Memory B cell (primary cell): ENCODE results near the gene CTDSP2.

Experiments
- ATAC-seq: fragments of 150-1000 bp; cut with Tn5 transposase; 2 replicates; pipeline ENCODE4 v1.10.0; 2021; ENCODE audit warnings: low read depth, mild to moderate bottlenecking, moderate library complexity
- DNase-seq, 2 donors: peaks; one replicate each; pipeline ENCODE4 v3.0.0; 2022; ENCODE audit warnings: low spot score in 2 of 2
- H3K27ac Mint-ChIP-seq: one replicate; pipeline ENCODE4 v1.8.0; 2022; ENCODE audit warnings: mild to moderate bottlenecking, moderate library complexity, mixed read lengths
- H3K27me3 Mint-ChIP-seq: one replicate; pipeline ENCODE4 v1.8.0; 2022; ENCODE audit warnings: mixed read lengths
- H3K36me3 Mint-ChIP-seq: one replicate; pipeline ENCODE4 v1.8.0; 2022; ENCODE audit warnings: mild to moderate bottlenecking, mixed read lengths
- H3K4me1 Mint-ChIP-seq: one replicate; pipeline ENCODE4 v1.8.0; 2022; ENCODE audit warnings: mixed read lengths
- H3K4me3 Mint-ChIP-seq: one replicate; pipeline ENCODE4 v1.8.0; 2022; ENCODE audit warnings: mild to moderate bottlenecking, moderate library complexity, mixed read lengths
- H3K9me3 Mint-ChIP-seq: one replicate; pipeline ENCODE4 v1.8.0; 2022; ENCODE audit warnings: mixed read lengths

CTDSP2 gene

DNA sequence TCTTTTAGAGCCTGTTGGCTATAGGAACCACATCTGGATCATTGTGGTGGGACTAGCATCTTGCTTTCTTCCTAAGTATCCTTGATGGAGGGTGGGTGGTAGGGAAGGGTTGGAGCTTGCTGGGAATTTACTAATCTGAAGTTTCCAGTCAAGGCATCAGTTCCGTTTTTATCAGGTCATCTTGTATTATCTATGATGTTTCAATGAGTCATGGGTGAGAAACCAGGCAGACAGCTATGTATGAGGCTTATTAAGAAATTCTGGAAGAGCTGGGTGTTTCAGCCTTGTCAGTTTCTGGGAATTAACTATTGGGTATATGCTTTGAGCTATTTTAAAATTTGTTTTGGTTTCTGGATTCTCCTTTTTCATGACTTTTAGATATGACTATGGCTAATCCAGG is 52.6 kb downstream of the CTDSP2 start:
- H3K9me3 Mint-ChIP-seq, result no peaks in the 10 kb centered on the region
- H3K27ac Mint-ChIP-seq, result no peak overlapping the region
- peaks cover 22% of the 10 kb centered on the region for H3K36me3 Mint-ChIP-seq
- no peaks in the 10 kb centered on the region for H3K4me1 Mint-ChIP-seq
- ATAC-seq (no peak), DNase-seq (no peak)
- no peaks in the 10 kb centered on the region for H3K27me3 Mint-ChIP-seq
- no peak overlapping the region for H3K4me3 Mint-ChIP-seq

DNA sequence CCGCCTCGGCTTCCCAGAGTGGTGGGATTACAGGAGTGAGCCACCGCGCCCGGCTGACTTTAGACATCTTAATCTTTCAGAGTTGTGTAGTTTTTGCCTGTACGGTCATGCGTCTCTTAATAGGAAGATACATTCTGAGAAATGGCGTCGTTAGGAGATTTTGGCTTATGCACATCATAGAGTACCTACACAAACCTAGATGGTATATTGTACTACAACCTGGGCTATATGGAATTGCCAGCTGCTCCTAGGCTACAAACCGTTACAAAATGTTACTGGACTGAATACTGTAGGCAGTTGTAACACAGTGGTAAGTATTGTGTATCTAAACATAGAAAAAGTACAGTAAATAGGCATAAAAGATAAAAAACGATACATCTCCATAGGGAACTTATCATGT is 62.7 kb downstream of the CTDSP2 start:
- Mint-ChIP-seq H3K36me3 (peaks cover 7% of the 10 kb centered on the region), H3K4me3 (peak overlapping the region; percentile 73), H3K4me1 (peaks cover 20% of the 10 kb centered on the region), H3K9me3 (no peaks in the 10 kb centered on the region), H3K27me3 (no peaks in the 10 kb centered on the region), H3K27ac (no peak overlapping the region)
- ATAC-seq (no peak), DNase-seq (no peak)

DNA sequence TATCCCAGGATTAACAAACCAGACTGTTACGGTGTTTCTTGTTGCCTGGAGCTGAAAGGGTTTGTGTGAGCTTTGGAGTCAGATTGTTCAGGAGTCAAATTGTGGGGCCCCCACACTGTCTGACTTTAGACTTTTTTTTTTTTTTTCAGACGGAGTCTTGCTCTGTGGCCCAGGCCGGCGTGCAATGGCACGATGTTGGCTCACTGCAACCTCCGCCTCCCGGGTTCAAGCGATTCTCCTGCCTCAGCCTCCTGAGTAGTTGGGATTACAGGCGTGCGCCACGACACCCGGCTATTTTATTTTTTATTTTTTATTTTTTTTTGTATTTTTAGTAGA is 63.1 kb downstream of the CTDSP2 start:
- Mint-ChIP-seq H3K4me1 (peaks cover 20% of the 10 kb centered on the region), H3K36me3 (peaks cover 7% of the 10 kb centered on the region), H3K27ac (peak overlapping the region; percentile 95), H3K9me3 (no peaks in the 10 kb centered on the region), H3K27me3 (no peaks in the 10 kb centered on the region), H3K4me3 (peak overlapping the region; percentile 99)
- DNase-seq, result no peak
- ATAC-seq, result no peak

DNA sequence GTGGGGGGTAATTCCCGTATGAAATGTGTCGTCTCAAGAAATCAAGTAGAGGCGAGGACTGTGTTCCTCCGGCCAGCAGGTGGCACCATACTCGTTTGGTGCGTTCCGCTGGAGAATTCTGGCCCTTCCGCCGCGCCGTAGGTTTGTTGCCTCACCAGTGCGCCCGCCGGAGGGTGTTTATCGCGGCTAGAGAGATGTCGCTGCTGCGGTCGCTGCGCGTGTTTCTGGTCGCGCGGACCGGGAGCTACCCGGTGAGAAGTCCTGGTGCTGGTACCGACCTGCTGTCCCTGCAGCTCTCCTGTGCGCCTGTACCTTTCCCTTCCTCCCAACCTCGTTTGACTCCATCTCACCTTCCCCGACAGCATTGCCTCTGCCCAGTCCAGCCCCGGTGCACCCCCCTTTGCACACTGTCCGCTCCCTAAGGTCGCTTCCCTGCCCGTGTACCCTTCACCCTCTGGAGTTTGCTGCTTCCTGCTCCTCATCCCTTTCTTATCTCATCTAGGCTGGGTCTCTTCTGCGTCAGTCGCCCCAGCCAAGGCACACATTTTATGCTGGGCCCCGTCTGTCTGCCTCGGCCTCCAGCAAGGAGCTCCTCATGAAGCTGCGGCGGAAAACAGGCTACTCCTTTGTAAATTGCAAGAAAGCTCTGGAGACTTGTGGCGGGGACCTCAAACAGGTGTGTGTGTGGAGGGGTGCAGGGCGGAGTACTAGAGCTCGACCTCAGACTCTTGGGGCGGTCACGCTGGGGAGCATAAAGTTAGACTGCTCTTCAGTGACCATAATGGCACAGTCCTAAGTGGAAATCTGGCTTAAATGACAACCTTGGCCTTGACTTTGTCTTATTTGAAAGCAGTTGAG is 63.7 kb downstream of the CTDSP2 start, which contains the start of gene TSFM:
Gene TSFM, plus strand, starts transcription at position 180 of the 858 bp plus-strand sequence. Its CDS starts 15 bp downstream, at position 195.
- Mint-ChIP-seq H3K4me3 (peak within 1 kb of the TSS; percentile 99), H3K27ac (peak within 1 kb of the TSS; percentile 95), H3K27me3 (no peaks in the 10 kb centered on the region), H3K36me3 (peaks cover 7% of the 10 kb centered on the region), H3K4me1 (peaks cover 20% of the 10 kb centered on the region), H3K9me3 (no peaks in the 10 kb centered on the region)
- DNase-seq (peak; percentile 94 to 97), ATAC-seq (peak; percentile 87)

DNA sequence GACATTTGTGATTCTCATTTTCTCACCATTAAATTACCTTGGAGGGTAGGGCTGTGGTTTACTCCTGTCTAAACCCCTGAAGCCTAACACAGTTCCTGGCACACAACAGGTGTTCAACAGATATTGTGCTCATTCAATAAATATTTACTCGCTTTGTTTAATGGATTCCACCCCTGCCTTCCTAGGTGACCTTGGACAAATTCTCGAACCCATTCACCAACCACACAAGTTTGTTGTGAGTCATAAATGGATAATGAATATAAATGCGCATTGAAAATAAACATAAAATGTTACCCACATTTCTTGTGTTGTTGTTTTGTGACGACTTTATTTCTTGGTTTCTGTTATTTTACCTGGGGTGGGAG is 64.3 kb downstream of the CTDSP2 start:
- H3K9me3 Mint-ChIP-seq, result no peaks in the 10 kb centered on the region
- peaks cover 7% of the 10 kb centered on the region for H3K36me3 Mint-ChIP-seq
- H3K27ac Mint-ChIP-seq, result peak overlapping the region; percentile 95
- DNase-seq, result no peak
- H3K27me3 Mint-ChIP-seq, result no peaks in the 10 kb centered on the region
- no peak for ATAC-seq
- H3K4me3 Mint-ChIP-seq, result peak overlapping the region; percentile 99
- H3K4me1 Mint-ChIP-seq, result peaks cover 20% of the 10 kb centered on the region

DNA sequence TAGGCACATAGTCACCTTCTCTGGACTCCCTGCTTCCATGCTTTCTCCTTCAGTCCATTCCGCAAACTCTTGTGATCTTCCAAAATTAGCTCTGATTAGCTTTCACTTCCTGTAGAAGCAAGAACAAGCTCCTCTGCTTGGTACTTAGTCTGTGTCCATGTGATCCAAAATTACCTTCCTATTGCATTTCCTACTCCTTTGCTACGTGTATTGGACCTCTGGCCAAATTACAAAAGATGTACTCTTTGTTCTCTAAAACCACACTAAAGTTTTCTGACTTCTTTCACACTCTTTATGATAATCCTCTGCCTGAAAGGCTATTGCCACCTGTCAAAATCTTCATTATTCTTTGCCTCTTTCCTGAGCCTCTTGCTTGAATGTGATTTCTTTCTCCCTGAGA is 64.7 kb downstream of the CTDSP2 start:
- Mint-ChIP-seq H3K36me3 (peaks cover 5% of the 10 kb centered on the region), H3K27ac (peak overlapping the region; percentile 95), H3K4me1 (peaks cover 20% of the 10 kb centered on the region), H3K27me3 (no peaks in the 10 kb centered on the region), H3K9me3 (no peaks in the 10 kb centered on the region), H3K4me3 (no peak overlapping the region)
- ATAC-seq, result no peak
- DNase-seq, result no peak

DNA sequence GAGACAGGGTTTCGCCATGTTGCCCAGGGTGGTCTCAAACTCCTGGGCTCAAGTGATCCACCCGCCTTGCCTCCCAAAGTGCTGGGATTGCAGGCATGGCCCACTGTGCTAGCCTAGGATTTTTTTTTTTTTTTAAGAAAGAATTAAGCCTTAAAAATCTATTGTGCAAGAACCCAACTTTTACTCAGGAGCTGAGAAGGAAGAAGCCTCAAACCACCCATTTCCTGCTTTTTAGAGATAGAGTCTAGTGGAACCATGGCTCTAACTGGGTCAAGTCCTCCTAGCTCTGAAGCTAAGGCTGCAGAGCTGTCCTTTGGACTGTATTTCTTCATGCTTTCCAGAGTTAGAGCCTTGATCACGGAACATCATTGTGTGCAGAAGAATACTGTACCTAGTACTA is 65.3 kb downstream of the CTDSP2 start:
- H3K4me1 Mint-ChIP-seq, result peaks cover 20% of the 10 kb centered on the region
- peaks cover 2% of the 10 kb centered on the region for H3K36me3 Mint-ChIP-seq
- ATAC-seq, result no peak

DNA sequence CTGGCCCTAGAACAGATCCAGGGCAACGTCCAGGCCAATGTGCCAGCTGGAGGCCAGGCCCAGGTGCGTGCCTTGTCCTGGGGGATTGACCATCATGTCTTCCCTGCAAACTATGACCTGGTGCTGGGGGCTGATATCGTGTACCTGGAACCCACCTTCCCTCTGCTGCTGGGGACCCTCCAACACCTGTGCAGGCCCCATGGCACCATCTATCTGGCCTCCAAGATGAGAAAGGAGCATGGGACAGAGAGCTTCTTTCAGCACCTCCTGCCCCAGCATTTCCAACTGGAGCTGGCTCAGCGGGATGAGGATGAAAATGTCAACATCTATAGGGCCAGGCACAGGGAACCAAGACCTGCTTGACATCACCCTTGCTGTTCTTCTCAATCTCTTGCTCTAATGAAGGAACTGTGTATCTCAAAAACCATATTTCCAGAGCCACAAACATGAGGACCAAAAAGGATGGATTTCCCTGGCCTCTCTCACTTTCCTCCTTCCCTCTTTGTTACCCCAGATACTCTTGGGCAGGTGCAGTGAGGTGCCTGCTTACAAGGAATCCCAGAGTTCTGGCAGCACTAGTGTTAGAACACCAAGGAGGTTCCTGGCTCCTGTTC is 66.1 kb downstream of the CTDSP2 start:
- no peak overlapping the region for H3K27ac Mint-ChIP-seq
- DNase-seq (no peak), ATAC-seq (no peak)
- H3K36me3 Mint-ChIP-seq, result peaks cover 2% of the 10 kb centered on the region
- no peaks in the 10 kb centered on the region for H3K9me3 Mint-ChIP-seq
- H3K4me3 Mint-ChIP-seq, result no peak overlapping the region
- no peaks in the 10 kb centered on the region for H3K27me3 Mint-ChIP-seq
- H3K4me1 Mint-ChIP-seq, result peaks cover 24% of the 10 kb centered on the region

More for the DNA sequence above, 65.3 kb downstream of the CTDSP2 start:
- Mint-ChIP-seq H3K9me3 (no peaks in the 10 kb centered on the region), H3K27ac (no peak overlapping the region), H3K4me3 (no peak overlapping the region), H3K27me3 (no peaks in the 10 kb centered on the region)
- no peak for DNase-seq

DNA sequence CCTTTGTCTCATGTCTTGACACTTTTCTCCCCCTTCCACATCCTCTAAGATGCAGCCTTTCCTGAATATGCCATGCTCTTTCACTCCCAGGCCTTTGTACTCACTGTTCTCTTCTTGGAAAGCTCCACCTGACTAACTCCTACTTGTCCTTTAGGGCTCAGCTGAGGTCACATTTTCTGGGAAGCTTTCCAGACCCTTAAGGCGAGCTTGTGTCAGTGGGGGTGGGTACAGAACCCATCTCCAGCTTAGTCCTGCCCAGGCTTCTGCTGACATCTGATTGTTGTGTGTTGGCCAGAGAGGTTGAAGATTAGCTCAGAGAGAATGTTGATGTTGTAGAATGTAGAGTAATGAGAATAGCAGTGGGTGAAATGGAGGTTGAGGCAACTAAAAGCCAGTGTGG is 66.8 kb downstream of the CTDSP2 start:
- H3K4me3 Mint-ChIP-seq, result no peak overlapping the region
- H3K9me3 Mint-ChIP-seq, result no peaks in the 10 kb centered on the region
- H3K27ac Mint-ChIP-seq, result no peak overlapping the region

DNA sequence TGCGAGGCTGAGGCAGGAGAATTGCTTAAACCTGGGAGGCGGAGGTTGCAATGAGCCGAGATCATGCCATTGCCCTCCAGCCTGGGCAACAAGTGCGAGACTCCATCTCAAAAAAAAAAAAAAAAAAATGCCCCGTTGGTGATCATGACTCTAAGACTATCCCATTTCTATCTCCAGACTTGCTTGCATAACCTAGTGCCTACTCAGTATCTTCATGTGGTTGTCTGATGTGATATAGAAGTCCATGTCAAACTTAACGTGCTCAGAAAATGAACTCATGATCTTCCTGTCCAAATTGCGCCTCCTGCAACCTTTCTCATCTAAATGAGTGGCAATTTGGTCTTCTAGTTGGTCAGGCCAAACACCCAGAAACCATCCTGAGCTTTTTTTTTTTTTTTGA is 68.6 kb downstream of the CTDSP2 start:
- Mint-ChIP-seq H3K4me1 (peaks cover 19% of the 10 kb centered on the region), H3K9me3 (no peaks in the 10 kb centered on the region), H3K4me3 (no peak overlapping the region), H3K27me3 (no peaks in the 10 kb centered on the region), H3K36me3 (peaks cover 2% of the 10 kb centered on the region), H3K27ac (no peak overlapping the region)
- DNase-seq (no peak), ATAC-seq (no peak)

More for the DNA sequence above, 66.8 kb downstream of the CTDSP2 start:
- DNase-seq (no peak), ATAC-seq (no peak)
- Mint-ChIP-seq H3K36me3 (peaks cover 2% of the 10 kb centered on the region), H3K4me1 (peaks cover 24% of the 10 kb centered on the region), H3K27me3 (no peaks in the 10 kb centered on the region)

DNA sequence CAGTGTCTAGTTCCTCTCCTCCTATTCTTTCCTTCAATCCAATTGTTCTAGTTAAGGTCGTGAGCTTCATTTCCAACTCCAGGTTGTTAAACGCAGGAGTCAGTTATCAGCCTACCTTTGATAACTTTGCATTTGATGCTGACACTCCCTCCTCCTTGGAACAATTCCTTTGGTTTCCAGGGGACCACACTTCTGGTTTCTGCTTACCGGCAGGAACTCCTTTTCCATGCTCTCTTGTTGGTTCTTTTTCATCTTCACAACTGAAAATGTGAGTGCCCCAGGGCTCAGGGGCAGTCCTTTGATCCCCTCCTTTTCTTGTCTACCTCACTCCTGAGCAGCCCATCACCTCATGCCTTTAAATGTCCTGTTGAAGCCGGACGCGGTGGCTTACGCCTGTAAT is 69.2 kb downstream of the CTDSP2 start:
- peaks cover 16% of the 10 kb centered on the region for H3K4me1 Mint-ChIP-seq
- no peak overlapping the region for H3K4me3 Mint-ChIP-seq
- DNase-seq (no peak), ATAC-seq (no peak)
- H3K36me3 Mint-ChIP-seq, result peaks cover 2% of the 10 kb centered on the region
- no peaks in the 10 kb centered on the region for H3K9me3 Mint-ChIP-seq
- no peaks in the 10 kb centered on the region for H3K27me3 Mint-ChIP-seq
- H3K27ac Mint-ChIP-seq, result no peak overlapping the region

DNA sequence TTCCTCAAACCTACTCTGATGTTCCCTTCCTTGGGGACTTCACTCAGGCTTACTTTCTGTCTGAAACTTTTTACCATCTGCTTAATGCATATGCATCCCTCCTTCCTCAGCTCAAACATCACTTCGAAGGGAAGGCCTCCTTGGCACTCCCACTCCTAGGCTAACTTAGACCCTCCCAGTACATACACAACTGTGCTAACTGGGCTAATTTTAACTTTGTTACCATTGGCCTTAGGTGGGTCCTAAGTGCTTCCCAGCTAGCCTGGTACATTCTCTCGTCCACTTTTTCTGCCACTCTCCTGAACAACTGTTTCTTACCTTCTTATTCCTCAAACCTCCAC is 70.3 kb downstream of the CTDSP2 start:
- DNase-seq, result no peak
- Mint-ChIP-seq H3K4me3 (peak overlapping the region; percentile 3), H3K36me3 (peaks cover 2% of the 10 kb centered on the region), H3K27ac (no peak overlapping the region), H3K9me3 (no peaks in the 10 kb centered on the region), H3K4me1 (peaks cover 14% of the 10 kb centered on the region), H3K27me3 (no peaks in the 10 kb centered on the region)
- no peak for ATAC-seq

DNA sequence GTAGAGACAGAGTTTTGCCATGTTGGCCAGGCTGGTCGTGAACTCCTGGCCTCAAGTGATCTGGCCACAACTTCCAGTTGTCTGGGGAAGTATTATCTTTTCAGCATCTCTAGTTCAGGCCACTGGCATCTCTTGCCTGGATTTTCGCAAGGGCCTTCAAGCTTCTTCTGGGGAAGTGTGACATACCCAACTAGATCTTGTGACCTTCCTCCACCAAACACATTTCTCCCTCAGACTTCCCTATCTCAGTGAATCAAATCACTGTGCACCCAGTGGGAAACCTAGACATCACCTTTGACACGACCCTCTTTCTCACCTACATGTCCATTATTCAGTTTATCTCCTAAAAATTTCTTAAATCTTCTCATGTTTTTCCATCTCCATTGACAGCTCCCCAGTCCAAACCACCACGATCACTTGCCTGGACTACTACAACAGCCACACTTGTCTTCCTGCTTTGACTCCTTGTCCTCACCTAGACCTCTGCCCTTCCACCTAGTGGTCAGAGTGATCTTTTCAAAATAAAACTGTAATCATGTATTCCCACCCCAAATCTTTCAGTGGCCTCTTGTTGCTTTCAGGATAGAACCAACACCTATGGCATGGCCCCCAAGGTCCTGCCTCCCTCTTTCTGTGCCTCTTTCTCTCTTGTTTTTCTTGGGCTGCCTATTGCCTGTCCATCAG is 70.8 kb downstream of the CTDSP2 start:
- no peaks in the 10 kb centered on the region for H3K27me3 Mint-ChIP-seq
- no peak overlapping the region for H3K27ac Mint-ChIP-seq
- DNase-seq (no peak), ATAC-seq (no peak)
- peaks cover 16% of the 10 kb centered on the region for H3K4me1 Mint-ChIP-seq
- peaks cover 2% of the 10 kb centered on the region for H3K36me3 Mint-ChIP-seq
- peak overlapping the region; percentile 3 for H3K4me3 Mint-ChIP-seq
- H3K9me3 Mint-ChIP-seq, result no peaks in the 10 kb centered on the region

DNA sequence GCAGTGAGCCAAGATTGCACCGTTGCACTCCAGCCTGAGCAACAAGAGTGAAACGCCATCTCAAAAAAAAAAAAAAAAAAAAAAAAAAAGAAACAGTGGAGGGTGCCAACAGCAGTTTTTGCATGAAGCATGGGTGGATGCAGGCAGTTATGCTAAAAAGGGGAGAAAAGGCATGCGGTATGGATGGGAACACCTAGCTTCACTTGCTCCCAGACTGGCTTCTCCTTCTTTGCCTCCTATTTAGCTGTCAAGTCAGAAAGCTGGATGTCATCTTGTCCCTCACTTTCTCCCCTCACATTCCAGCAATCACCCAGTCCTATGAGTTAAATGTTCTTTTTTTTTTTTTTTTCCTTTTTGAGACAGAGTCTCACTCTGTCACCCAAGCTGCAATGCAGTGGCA is 71.5 kb downstream of the CTDSP2 start:
- Mint-ChIP-seq H3K27ac (no peak overlapping the region), H3K9me3 (no peaks in the 10 kb centered on the region), H3K27me3 (no peaks in the 10 kb centered on the region), H3K36me3 (peaks cover 2% of the 10 kb centered on the region), H3K4me1 (peaks cover 18% of the 10 kb centered on the region), H3K4me3 (no peak overlapping the region)
- ATAC-seq (no peak), DNase-seq (no peak)
